Breast epithelium (tissue), 3 donors: ENCODE data around the gene RNF212.

Source experiments
- POLR2AphosphoS5 ChIP-seq, 3 donors: sonication (generic); formaldehyde crosslinking; IDR thresholded peaks; one replicate each; pipeline ENCODE4 v1.6.1; 2017; ENCODE audit warnings: antibody characterized with exemption in 3 of 3
- TF ChIP-seq, protein P1 (sequence below), 3 donors: fragments of 450-650 bp; IDR thresholded peaks; one replicate each; pipeline ENCODE4 v1.5.1; 2016 to 2017; ENCODE audit warnings: antibody characterized with exemption in 3 of 3, mild to moderate bottlenecking in 3 of 3, moderate library complexity in 3 of 3

GRCh38 chr4:1039493-1040343 lies 73.6 kb downstream of the RNF212 start:
- no peak for TF ChIP-seq POLR2AphosphoS5 (IDR thresholded peaks at IDR 0.05)
- TF ChIP-seq, protein P1, sequence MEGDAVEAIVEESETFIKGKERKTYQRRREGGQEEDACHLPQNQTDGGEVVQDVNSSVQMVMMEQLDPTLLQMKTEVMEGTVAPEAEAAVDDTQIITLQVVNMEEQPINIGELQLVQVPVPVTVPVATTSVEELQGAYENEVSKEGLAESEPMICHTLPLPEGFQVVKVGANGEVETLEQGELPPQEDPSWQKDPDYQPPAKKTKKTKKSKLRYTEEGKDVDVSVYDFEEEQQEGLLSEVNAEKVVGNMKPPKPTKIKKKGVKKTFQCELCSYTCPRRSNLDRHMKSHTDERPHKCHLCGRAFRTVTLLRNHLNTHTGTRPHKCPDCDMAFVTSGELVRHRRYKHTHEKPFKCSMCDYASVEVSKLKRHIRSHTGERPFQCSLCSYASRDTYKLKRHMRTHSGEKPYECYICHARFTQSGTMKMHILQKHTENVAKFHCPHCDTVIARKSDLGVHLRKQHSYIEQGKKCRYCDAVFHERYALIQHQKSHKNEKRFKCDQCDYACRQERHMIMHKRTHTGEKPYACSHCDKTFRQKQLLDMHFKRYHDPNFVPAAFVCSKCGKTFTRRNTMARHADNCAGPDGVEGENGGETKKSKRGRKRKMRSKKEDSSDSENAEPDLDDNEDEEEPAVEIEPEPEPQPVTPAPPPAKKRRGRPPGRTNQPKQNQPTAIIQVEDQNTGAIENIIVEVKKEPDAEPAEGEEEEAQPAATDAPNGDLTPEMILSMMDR (IDR thresholded peaks at IDR 0.05): no peak
